HepG2 (cell line): ENCODE results near the gene TSR1. TPM values are rescaled to one million over a fixed set of nuclear protein-coding genes. Genes with fewer than 3 reads are reported as not detected.

Source experiments
- ATAD3A ChIP-seq: sonication (generic); formaldehyde crosslinking; IDR thresholded peaks from 2 replicates; pipeline ENCODE4 v1.4.0; 2020; ENCODE audit warnings: missing genetic modification reagents
- ATRX ChIP-seq: sonication (generic); formaldehyde crosslinking; IDR thresholded peaks from 2 replicates; pipeline ENCODE4 v1.4.0; 2020; ENCODE audit warnings: missing genetic modification reagents, borderline replicate concordance
- FOXC1 ChIP-seq: sonication (generic); formaldehyde crosslinking; IDR thresholded peaks from 2 replicates; pipeline ENCODE4 v1.8.0; 2022; ENCODE audit warnings: mild to moderate bottlenecking, missing genetic modification reagents, borderline replicate concordance
- HCFC1 ChIP-seq: fragments of 150-350 bp; IDR thresholded peaks from 2 replicates; pipeline ENCODE4 v1.6.1; 2014; ENCODE audit warnings: low read depth, low read length
- HNRNPUL1 ChIP-seq: fragments of 200-400 bp; formaldehyde crosslinking; IDR thresholded peaks from 2 replicates; pipeline ENCODE4 v1.6.1; 2017; ENCODE audit warnings: low read depth, mild to moderate bottlenecking, low read length, moderate library complexity
- KLF13 ChIP-seq: sonication (generic); formaldehyde crosslinking; IDR thresholded peaks from 2 replicates; pipeline ENCODE4 v1.4.0; 2020; ENCODE audit warnings: mild to moderate bottlenecking, missing genetic modification reagents
- MED8 ChIP-seq: sonication (generic); formaldehyde crosslinking; IDR thresholded peaks from 2 replicates; pipeline ENCODE4 v1.8.1; 2023; ENCODE audit warnings: mild to moderate bottlenecking, missing genetic modification reagents; ENCODE audit not compliant: insufficient replicate concordance
- MTA1 ChIP-seq: sonication (generic); formaldehyde crosslinking; IDR thresholded peaks from 2 replicates; pipeline ENCODE4 v1.4.0; 2020; ENCODE audit warnings: missing genetic modification reagents, mild to moderate bottlenecking, borderline replicate concordance
- MTA3 ChIP-seq: sonication (generic); formaldehyde crosslinking; IDR thresholded peaks from 2 replicates; pipeline ENCODE4 v1.4.0; 2020; ENCODE audit warnings: missing genetic modification reagents
- NONO ChIP-seq, 2 experiments: fragments of 450-650 bp in 1 of 2; sonication (generic) in 1 of 2; formaldehyde crosslinking in 1 of 2; IDR thresholded peaks in 1 of 2; conservative IDR thresholded peaks in 1 of 2; 2 replicates each; pipeline versions ENCODE4 v1.6.1 to v1.8.0; 2017 to 2022; ENCODE audit warnings: mild to moderate bottlenecking in 1 of 2, missing genetic modification reagents in 1 of 2, moderate library complexity in 1 of 2
- RARG ChIP-seq: sonication (generic); formaldehyde crosslinking; IDR thresholded peaks from 2 replicates; pipeline ENCODE4 v1.4.0; 2020; ENCODE audit warnings: low read depth, mild to moderate bottlenecking, missing genetic modification reagents
- SIX4 ChIP-seq: sonication (generic); formaldehyde crosslinking; IDR thresholded peaks from 2 replicates; pipeline ENCODE4 v1.4.0; 2020; ENCODE audit warnings: missing genetic modification reagents
- ZNF121 ChIP-seq: sonication (generic); formaldehyde crosslinking; IDR thresholded peaks from 2 replicates; pipeline ENCODE4 v1.5.0; 2020; ENCODE audit warnings: mild to moderate bottlenecking, missing genetic modification reagents
- ZNF205 ChIP-seq: IDR thresholded peaks from 2 replicates; pipeline ENCODE4 v1.6.1; 2018; ENCODE audit warnings: missing biosample characterization, missing genetic modification reagents
- ZNF317 ChIP-seq: sonication (generic); formaldehyde crosslinking; IDR thresholded peaks from 2 replicates; pipeline ENCODE4 v1.5.0; 2020; ENCODE audit warnings: mild to moderate bottlenecking, missing genetic modification reagents
- ZNF547 ChIP-seq: sonication (generic); formaldehyde crosslinking; IDR thresholded peaks from 2 replicates; pipeline ENCODE4 v1.5.1; 2020; ENCODE audit warnings: mild to moderate bottlenecking, missing genetic modification reagents
- ZNF782 ChIP-seq: sonication (generic); formaldehyde crosslinking; IDR thresholded peaks from 2 replicates; pipeline ENCODE4 v1.4.0; 2020; ENCODE audit warnings: missing genetic modification reagents, mild to moderate bottlenecking, borderline replicate concordance
- polyA plus RNA-seq, 8 experiments: library from polyadenylated mRNA; depleted of rRNA in 3 of 8; stranded (reverse) in 7 of 8; unstranded in 1 of 8; fragments of >200 nt; fragmentation: Illumina TruSeq in 4 of 8; extraction: Trizol in 4 of 8; gene quantifications; 2 replicates each; pipeline versions ENCODE4 v1.2.1 to v1.2.3, GENCODE V29; 2011 to 2016; ENCODE audit warnings: low read depth in 4 of 8, missing spikeins in 1 of 8, mixed read lengths in 1 of 8; ENCODE audit not compliant: insufficient read depth in 1 of 8
- total RNA-seq, 5 experiments: library from RNA; depleted of rRNA; stranded (reverse); fragments of >200 nt; fragmentation: Illumina TruSeq; extraction: Trizol; gene quantifications; 2 replicates each; pipeline ENCODE4 v1.2.3, GENCODE V29; 2016; ENCODE audit warnings: low read depth in 1 of 5
- TF ChIP-seq, protein P1 (sequence below): sonication (generic); formaldehyde crosslinking; IDR thresholded peaks from 2 replicates; pipeline ENCODE4 v1.5.0; 2020; ENCODE audit warnings: mild to moderate bottlenecking, missing genetic modification reagents
- TF ChIP-seq, protein P2 (sequence below): sonication (generic); formaldehyde crosslinking; IDR thresholded peaks from 2 replicates; pipeline ENCODE4 v1.4.0; 2020; ENCODE audit warnings: mild to moderate bottlenecking, missing genetic modification reagents, borderline replicate concordance
- TF ChIP-seq, protein P3 (sequence below): sonication (generic); formaldehyde crosslinking; IDR thresholded peaks from 2 replicates; pipeline ENCODE4 v1.5.0; 2020; ENCODE audit warnings: mild to moderate bottlenecking, missing genetic modification reagents
- TF ChIP-seq, protein P4 (sequence below): sonication (generic); formaldehyde crosslinking; IDR thresholded peaks from 2 replicates; pipeline ENCODE4 v1.8.0; 2022; ENCODE audit warnings: mild to moderate bottlenecking, missing genetic modification reagents, borderline replicate concordance

TSR1 gene
- total and polyA plus RNA-seq, 2 of the 13 experiments (the other 11 are each of a cell fraction or from before 2014, with no cell fraction given), result 7.1 to 65.8 TPM

DNA sequence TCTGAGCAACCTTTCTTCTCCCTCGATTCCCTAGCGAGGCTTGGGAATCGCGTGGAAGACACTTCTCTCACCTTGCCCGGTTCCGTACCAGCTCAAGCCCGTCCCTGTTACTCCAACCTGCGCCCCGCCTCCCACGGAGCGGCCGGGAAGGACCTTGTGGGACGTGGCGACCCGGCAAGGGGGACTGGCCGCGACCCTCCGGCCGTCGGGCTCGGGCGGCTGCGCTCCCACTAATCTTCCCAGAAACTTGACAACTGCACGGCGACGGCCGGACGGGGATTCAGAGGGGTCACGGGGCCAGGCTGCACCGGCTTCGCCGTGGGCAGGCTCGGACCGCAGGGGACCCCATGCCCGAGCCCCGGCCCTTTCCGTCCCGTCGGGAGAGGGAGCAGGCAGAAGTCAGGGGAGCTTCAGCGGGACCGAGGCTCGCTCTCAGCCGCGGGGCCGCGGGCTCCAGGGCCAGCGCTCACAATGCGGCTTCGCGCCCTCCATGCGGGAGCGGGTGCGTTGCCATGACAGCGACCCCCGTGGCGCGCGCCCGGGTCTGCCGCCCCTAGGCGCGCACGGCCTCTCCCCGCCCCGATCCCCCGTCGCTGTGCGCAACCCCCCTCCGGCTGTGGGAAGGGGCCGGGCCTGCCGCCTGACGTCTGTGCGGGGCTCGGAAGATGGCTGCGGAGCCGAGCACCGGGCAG lies 741 bp upstream of the TSR1 start, which contains the start of gene SGSM2 (continued):
- TF ChIP-seq ZNF782 (CRISPR knock-in tag), result no peak
- TF ChIP-seq ZNF121 (CRISPR knock-in tag), result no peak
- no peak for TF ChIP-seq FOXC1 (CRISPR knock-in tag)
- TF ChIP-seq ZNF547, result 0 out of 2 replicates have a peak, but pooled peaks have one; percentile 19
- TF ChIP-seq MED8 (CRISPR knock-in tag), result no peak
- no peak for TF ChIP-seq MTA3
- TF ChIP-seq SIX4 (CRISPR knock-in tag), result no peak
- 0 out of 2 replicates have a peak, but pooled peaks have one; percentile 6 for TF ChIP-seq ZNF317 (CRISPR knock-in tag)
- TF ChIP-seq RARG (CRISPR knock-in tag), result 0 out of 2 replicates have a peak, but pooled peaks have one; percentile 6
- TF ChIP-seq, protein P1, sequence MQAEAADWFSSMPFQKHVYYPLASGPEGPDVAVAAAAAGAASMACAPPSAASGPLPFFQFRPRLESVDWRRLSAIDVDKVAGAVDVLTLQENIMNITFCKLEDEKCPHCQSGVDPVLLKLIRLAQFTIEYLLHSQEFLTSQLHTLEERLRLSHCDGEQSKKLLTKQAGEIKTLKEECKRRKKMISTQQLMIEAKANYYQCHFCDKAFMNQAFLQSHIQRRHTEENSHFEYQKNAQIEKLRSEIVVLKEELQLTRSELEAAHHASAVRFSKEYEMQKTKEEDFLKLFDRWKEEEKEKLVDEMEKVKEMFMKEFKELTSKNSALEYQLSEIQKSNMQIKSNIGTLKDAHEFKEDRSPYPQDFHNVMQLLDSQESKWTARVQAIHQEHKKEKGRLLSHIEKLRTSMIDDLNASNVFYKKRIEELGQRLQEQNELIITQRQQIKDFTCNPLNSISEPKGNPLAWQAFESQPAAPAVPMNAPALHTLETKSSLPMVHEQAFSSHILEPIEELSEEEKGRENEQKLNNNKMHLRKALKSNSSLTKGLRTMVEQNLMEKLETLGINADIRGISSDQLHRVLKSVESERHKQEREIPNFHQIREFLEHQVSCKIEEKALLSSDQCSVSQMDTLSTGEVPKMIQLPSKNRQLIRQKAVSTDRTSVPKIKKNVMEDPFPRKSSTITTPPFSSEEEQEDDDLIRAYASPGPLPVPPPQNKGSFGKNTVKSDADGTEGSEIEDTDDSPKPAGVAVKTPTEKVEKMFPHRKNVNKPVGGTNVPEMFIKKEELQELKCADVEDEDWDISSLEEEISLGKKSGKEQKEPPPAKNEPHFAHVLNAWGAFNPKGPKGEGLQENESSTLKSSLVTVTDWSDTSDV (CRISPR knock-in tag), result no peak; the same call in 1 of the 2 replicates
- no peak for TF ChIP-seq MTA1 (CRISPR knock-in tag)
- TF ChIP-seq HCFC1, result no peak
- TF ChIP-seq, protein P2, sequence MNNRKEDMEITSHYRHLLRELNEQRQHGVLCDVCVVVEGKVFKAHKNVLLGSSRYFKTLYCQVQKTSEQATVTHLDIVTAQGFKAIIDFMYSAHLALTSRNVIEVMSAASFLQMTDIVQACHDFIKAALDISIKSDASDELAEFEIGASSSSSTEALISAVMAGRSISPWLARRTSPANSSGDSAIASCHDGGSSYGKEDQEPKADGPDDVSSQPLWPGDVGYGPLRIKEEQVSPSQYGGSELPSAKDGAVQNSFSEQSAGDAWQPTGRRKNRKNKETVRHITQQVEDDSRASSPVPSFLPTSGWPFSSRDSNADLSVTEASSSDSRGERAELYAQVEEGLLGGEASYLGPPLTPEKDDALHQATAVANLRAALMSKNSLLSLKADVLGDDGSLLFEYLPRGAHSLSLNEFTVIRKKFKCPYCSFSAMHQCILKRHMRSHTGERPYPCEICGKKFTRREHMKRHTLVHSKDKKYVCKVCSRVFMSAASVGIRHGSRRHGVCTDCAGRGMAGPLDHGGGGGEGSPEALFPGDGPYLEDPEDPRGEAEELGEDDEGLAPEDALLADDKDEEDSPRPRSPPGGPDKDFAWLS (CRISPR knock-in tag), result no peak
- TF ChIP-seq ZNF205 (CRISPR knock-in tag), result no peak
- TF ChIP-seq, protein P3, sequence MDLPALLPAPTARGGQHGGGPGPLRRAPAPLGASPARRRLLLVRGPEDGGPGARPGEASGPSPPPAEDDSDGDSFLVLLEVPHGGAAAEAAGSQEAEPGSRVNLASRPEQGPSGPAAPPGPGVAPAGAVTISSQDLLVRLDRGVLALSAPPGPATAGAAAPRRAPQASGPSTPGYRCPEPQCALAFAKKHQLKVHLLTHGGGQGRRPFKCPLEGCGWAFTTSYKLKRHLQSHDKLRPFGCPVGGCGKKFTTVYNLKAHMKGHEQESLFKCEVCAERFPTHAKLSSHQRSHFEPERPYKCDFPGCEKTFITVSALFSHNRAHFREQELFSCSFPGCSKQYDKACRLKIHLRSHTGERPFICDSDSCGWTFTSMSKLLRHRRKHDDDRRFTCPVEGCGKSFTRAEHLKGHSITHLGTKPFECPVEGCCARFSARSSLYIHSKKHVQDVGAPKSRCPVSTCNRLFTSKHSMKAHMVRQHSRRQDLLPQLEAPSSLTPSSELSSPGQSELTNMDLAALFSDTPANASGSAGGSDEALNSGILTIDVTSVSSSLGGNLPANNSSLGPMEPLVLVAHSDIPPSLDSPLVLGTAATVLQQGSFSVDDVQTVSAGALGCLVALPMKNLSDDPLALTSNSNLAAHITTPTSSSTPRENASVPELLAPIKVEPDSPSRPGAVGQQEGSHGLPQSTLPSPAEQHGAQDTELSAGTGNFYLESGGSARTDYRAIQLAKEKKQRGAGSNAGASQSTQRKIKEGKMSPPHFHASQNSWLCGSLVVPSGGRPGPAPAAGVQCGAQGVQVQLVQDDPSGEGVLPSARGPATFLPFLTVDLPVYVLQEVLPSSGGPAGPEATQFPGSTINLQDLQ, result no peak
- TF ChIP-seq, protein P4, sequence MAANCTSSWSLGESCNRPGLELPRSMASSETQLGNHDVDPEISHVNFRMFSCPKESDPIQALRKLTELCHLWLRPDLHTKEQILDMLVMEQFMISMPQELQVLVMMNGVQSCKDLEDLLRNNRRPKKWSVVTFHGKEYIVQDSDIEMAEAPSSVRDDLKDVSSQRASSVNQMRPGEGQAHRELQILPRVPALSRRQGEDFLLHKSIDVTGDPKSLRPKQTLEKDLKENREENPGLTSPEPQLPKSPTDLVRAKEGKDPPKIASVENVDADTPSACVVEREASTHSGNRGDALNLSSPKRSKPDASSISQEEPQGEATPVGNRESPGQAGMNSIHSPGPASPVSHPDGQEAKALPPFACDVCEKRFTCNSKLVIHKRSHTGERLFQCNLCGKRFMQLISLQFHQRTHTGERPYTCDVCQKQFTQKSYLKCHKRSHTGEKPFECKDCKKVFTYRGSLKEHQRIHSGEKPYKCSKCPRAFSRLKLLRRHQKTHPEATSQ (CRISPR knock-in tag), result no peak
- TF ChIP-seq NONO (IDR thresholded peaks at IDR 0.05), result no peak
- TF ChIP-seq NONO (CRISPR knock-in tag; conservative IDR thresholded peaks at IDR 0.05), result no peak
- no peak for TF ChIP-seq KLF13 (CRISPR knock-in tag)
- no peak for TF ChIP-seq ATRX (CRISPR knock-in tag)
- no peak for TF ChIP-seq HNRNPUL1
- TF ChIP-seq ATAD3A, result no peak
